A549 (cell line): ENCODE data around the gene ZIC4. TPM values are rescaled to one million over a fixed set of nuclear protein-coding genes. Genes with fewer than 3 reads are reported as not detected.
A peak's percentile ranks its signal among the peaks of the same experiment; 100 is the strongest.

Experiments used
- ATAC-seq, 2 experiments: fragments of 200-7000 bp in 1 of 2; fragments of >200 bp in 1 of 2; cut with Nextera tagmentation in 1 of 2; cut with Tn5 transposase in 1 of 2; 3 replicates each; pipeline versions ENCODE4 v1.8.0 to v1.9.1; 2018 to 2020; ENCODE audit warnings: mild to moderate bottlenecking in 1 of 2, moderate library complexity in 1 of 2
- CTCF ChIA-PET: fragments of 300-600 bp; sonication (Branson Sonifier 250); formaldehyde crosslinking; extraction: SDS; loops from one replicate; lab custom pipeline; 2021; ENCODE audit warnings: antibody characterized with exemption, inconsistent platforms; lab: Yijun Ruan, JAX
- POLR2A ChIA-PET: fragments of 350-600 bp; formaldehyde crosslinking; extraction: SDS; loops from one replicate; lab custom pipeline; 2021; ENCODE audit warnings: antibody characterized with exemption, inconsistent platforms; lab: Yijun Ruan, JAX
- DNase-seq, 2 experiments: peaks; one replicate each; pipeline versions ENCODE4 v3.0.0 to v3.0.0-alpha.2; 2011 to 2016; ENCODE audit warnings: low read depth in 1 of 2, low spot score in 1 of 2
- FAIRE-seq: peaks from 2 replicates; lab custom pipeline; 2011; peaks lifted over from hg19 to GRCh38; lab: Jason Lieb, UNC
- H3K27ac ChIP-seq, 2 experiments: fragments of >200 bp; sonication (Bioruptor Twin); formaldehyde crosslinking; 3 replicates each; pipeline ENCODE4 v1.5.1; 2016 to 2017
- H3K4me1 ChIP-seq: fragments of >200 bp; sonication (Bioruptor Twin); formaldehyde crosslinking; 3 replicates; pipeline ENCODE4 v1.6.1; 2016
- H3K4me2 ChIP-seq: fragments of >200 bp; sonication (Bioruptor Twin); formaldehyde crosslinking; 3 replicates; pipeline ENCODE4 v1.6.1; 2016
- H3K4me3 ChIP-seq: fragments of >200 bp; sonication (Bioruptor Twin); formaldehyde crosslinking; 3 replicates; pipeline ENCODE4 v1.5.1; 2016
- H3K9me3 ChIP-seq: fragments of >200 bp; sonication (Bioruptor Twin); formaldehyde crosslinking; 3 replicates; pipeline ENCODE4 v1.6.1; 2016
- CBX2 ChIP-seq: fragments of 200-600 bp; sonication (generic); IDR thresholded peaks from 2 replicates; pipeline ENCODE4 v1.6.1; 2016; ENCODE audit warnings: low read depth, mild to moderate bottlenecking, borderline replicate concordance
- CBX8 ChIP-seq: fragments of 200-600 bp; sonication (generic); IDR thresholded peaks from 2 replicates; pipeline ENCODE4 v1.6.1; 2016
- EHF ChIP-seq: fragments of 250-450 bp; sonication (Bioruptor Pico); IDR thresholded peaks from 2 replicates; pipeline ENCODE4 v1.5.0; 2020; ENCODE audit warnings: mild to moderate bottlenecking
- ESRRA ChIP-seq: fragments of 150-350 bp; IDR thresholded peaks from 2 replicates; pipeline ENCODE4 v1.6.1; 2014; ENCODE audit warnings: mild to moderate bottlenecking, low read length, borderline replicate concordance
- GATA3 ChIP-seq: IDR thresholded peaks from 2 replicates; pipeline ENCODE4 v1.6.1; 2012; ENCODE audit warnings: borderline replicate concordance
- HOXB13 ChIP-seq: fragments of 250-450 bp; sonication (Bioruptor Pico); IDR thresholded peaks from 2 replicates; pipeline ENCODE4 v1.5.0; 2020; ENCODE audit warnings: low read depth, mild to moderate bottlenecking, moderate library complexity
- JUNB ChIP-seq: fragments of >200 bp; sonication (Bioruptor Twin); formaldehyde crosslinking; IDR thresholded peaks from 2 replicates; pipeline ENCODE4 v1.6.1; 2016
- PHF8 ChIP-seq: fragments of 200-600 bp; sonication (generic); IDR thresholded peaks from 2 replicates; pipeline ENCODE4 v1.6.1; 2016; ENCODE audit warnings: low read depth, mild to moderate bottlenecking, antibody characterized with exemption, moderate library complexity, borderline replicate concordance
- RARB ChIP-seq: fragments of 250-450 bp; sonication (Bioruptor Pico); IDR thresholded peaks from 2 replicates; pipeline ENCODE4 v1.8.0; 2021; ENCODE audit warnings: mild to moderate bottlenecking, moderate library complexity
- RFX5 ChIP-seq: fragments of 450-650 bp; IDR thresholded peaks from 2 replicates; pipeline ENCODE4 v1.7.1; 2014; ENCODE audit warnings: antibody characterized with exemption, mild to moderate bottlenecking, moderate library complexity
- SMC3 ChIP-seq: fragments of >200 bp; sonication (Bioruptor Twin); formaldehyde crosslinking; IDR thresholded peaks from 3 replicates; pipeline ENCODE4 v1.6.1; 2018; ENCODE audit warnings: inconsistent platforms
- TFCP2L1 ChIP-seq: fragments of 250-450 bp; sonication (Bioruptor Pico); IDR thresholded peaks from 2 replicates; pipeline ENCODE4 v1.5.0; 2021; ENCODE audit warnings: mild to moderate bottlenecking
- TP53 ChIP-seq: fragments of 250-450 bp; sonication (Bioruptor Pico); IDR thresholded peaks from 2 replicates; pipeline ENCODE4 v1.5.0; 2021; ENCODE audit warnings: mild to moderate bottlenecking, moderate library complexity
- ZC3H11A ChIP-seq: fragments of 450-650 bp; IDR thresholded peaks from 2 replicates; pipeline ENCODE4 v1.6.1; 2014; ENCODE audit warnings: antibody characterized with exemption, mild to moderate bottlenecking
- WGBS: methylation state at CpG from one replicate; pipeline ENCODE4 v1.1.6; 2017; ENCODE audit errors: missing lambda C conversion rate; 5-methylcytosine and 5-hydroxymethylcytosine counted together
- polyA plus RNA-seq, 4 experiments: library from polyadenylated mRNA; depleted of rRNA in 3 of 4; stranded (reverse); fragments of >200 nt; fragmentation: RNase III in 1 of 4; extraction: RNeasy Plus Mini Kit Qiagen cat#74134 plus additional on column Dnase treatment in 1 of 4; gene quantifications; 2 replicates in 3 of 4; 3 replicates in 1 of 4; pipeline ENCODE4 v1.2.3, GENCODE V29; 2011 to 2017
- TF ChIP-seq, protein P1 (sequence below): fragments of 250-450 bp; sonication (Bioruptor Pico); IDR thresholded peaks from 2 replicates; pipeline ENCODE4 v1.5.0; 2020; ENCODE audit warnings: low read depth, mild to moderate bottlenecking, moderate library complexity
- TF ChIP-seq, protein P2 (sequence below): fragments of 250-450 bp; sonication (Bioruptor Pico); IDR thresholded peaks from 2 replicates; pipeline ENCODE4 v1.5.0; 2021; ENCODE audit warnings: mild to moderate bottlenecking, moderate library complexity, borderline replicate concordance

Gene ZIC4
- polyA plus RNA-seq, 2 of the 4 experiments (the other 2 are of a cell fraction) = not detected

DNA sequence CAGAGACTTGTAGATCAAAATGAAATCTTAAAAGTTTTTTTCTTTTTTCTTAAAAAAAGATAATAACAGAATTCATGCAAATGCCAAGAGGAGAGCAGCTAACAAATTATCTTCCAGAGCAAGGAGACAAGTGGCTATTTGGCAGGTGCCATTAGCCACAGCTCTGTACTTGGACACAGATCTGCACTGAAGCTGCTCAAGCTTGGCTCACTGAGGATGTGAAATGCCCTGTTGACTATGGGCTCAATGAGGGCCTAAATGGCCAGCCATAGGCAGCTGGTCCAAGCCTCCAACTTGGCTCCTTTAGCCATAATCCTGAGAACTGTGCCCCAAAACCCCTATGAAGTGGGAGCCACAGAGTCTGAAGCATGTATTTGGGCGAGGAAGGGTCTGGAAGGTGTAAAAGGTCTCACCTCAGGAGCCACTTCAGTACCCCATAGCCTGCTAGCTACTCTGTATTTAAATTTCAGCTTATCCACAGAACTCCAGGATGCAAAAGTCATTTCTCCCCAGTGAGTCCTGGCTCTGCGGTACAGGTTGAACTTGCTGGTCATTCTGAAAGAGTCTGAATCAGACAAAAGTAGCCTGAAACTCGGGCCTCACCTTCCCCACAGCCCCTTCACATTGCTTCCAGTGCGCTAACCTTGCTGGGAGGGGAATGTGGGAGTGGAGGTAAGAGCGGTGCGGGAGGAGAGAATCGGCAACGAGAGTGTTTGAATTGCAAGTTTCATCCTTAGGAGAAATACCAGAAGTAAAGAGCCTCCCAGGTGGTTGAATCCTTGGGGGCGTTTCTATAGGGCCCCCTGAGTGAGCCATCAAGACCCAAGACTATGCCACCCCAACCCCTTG lies 48.0 kb downstream of the ZIC4 start:
- no peak for DNase-seq
- 37% methylated on average over 9 of the region's 9 CpGs for WGBS
- Histone ChIP-seq H3K4me3 (no peak overlapping the region), H3K4me1 (no peaks in the 10 kb centered on the region), H3K4me2 (no peak overlapping the region), H3K9me3 (no peaks in the 10 kb centered on the region), H3K27ac (no peak overlapping the region)
- POLR2A ChIA-PET = no interaction called here
- FAIRE-seq = no peak
- ATAC-seq = no peak
- TF ChIP-seq RARB (CRISPR knock-in tag) (no peak), EHF (CRISPR knock-in tag) (no peak), PHF8 (no peak), CBX8 (no peak), TP53 (CRISPR knock-in tag) (no peak), TFCP2L1 (CRISPR knock-in tag) (no peak), JUNB (no peak), RFX5 (no peak), SMC3 (no peak), ZC3H11A (no peak)
- TF ChIP-seq, protein P1, sequence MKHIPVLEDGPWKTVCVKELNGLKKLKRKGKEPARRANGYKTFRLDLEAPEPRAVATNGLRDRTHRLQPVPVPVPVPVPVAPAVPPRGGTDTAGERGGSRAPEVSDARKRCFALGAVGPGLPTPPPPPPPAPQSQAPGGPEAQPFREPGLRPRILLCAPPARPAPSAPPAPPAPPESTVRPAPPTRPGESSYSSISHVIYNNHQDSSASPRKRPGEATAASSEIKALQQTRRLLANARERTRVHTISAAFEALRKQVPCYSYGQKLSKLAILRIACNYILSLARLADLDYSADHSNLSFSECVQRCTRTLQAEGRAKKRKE (CRISPR knock-in tag) = no peak
- CTCF ChIA-PET = no interaction called here

- no peak for ATAC-seq
- ChIA-PET CTCF (no interaction called here), POLR2A (no interaction called here)
- Histone ChIP-seq H3K27ac (no peak overlapping the region), H3K4me2 (no peak overlapping the region), H3K9me3 (no peaks in the 10 kb centered on the region), H3K4me3 (no peak overlapping the region), H3K4me1 (no peaks in the 10 kb centered on the region)
- DNase-seq = no peak
- WGBS = 52% methylated on average over 29 of the region's 29 CpGs
- TF ChIP-seq CBX2 = no peak
- TF ChIP-seq, protein P1 (CRISPR knock-in tag) = no peak
- no peak for TF ChIP-seq ESRRA
- TF ChIP-seq RFX5 = no peak
- no peak for FAIRE-seq
Measured at GRCh38 chr3:147356909-147357900, 49.1 kb downstream of the ZIC4 start.

- no peaks in the 10 kb centered on the region for H3K4me1 ChIP-seq
- H3K27ac ChIP-seq = no peak overlapping the region
- 29% methylated on average over 26 of the region's 26 CpGs for WGBS
- TF ChIP-seq PHF8 = no peak
- TF ChIP-seq, protein P2, sequence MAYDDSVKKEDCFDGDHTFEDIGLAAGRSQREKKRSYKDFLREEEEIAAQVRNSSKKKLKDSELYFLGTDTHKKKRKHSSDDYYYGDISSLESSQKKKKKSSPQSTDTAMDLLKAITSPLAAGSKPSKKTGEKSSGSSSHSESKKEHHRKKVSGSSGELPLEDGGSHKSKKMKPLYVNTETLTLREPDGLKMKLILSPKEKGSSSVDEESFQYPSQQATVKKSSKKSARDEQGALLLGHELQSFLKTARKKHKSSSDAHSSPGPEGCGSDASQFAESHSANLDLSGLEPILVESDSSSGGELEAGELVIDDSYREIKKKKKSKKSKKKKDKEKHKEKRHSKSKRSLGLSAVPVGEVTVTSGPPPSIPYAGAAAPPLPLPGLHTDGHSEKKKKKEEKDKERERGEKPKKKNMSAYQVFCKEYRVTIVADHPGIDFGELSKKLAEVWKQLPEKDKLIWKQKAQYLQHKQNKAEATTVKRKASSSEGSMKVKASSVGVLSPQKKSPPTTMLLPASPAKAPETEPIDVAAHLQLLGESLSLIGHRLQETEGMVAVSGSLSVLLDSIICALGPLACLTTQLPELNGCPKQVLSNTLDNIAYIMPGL (CRISPR knock-in tag) = no peak
- 0 out of 2 replicates have a peak, but pooled peaks have one; percentile 29 for TF ChIP-seq CBX8
- no peak for TF ChIP-seq GATA3
- TF ChIP-seq HOXB13 = no peak
- TF ChIP-seq, all 56 proteins: peak for 1
- Histone ChIP-seq H3K4me2 (no peak overlapping the region), H3K4me3 (no peak overlapping the region), H3K9me3 (no peaks in the 10 kb centered on the region)
- DNase-seq = no peak
- no peak for FAIRE-seq
- ATAC-seq = no peak
- POLR2A ChIA-PET = no interaction called here
- CTCF ChIA-PET = no interaction called here
Measured at GRCh38 chr3:147356145-147356908, 50.0 kb downstream of the ZIC4 start.
